ENCODE data around the gene ANKRD44.
A peak's percentile ranks its signal among the peaks of the same experiment; 100 is the strongest.

The ANKRD44 gene

DNA sequence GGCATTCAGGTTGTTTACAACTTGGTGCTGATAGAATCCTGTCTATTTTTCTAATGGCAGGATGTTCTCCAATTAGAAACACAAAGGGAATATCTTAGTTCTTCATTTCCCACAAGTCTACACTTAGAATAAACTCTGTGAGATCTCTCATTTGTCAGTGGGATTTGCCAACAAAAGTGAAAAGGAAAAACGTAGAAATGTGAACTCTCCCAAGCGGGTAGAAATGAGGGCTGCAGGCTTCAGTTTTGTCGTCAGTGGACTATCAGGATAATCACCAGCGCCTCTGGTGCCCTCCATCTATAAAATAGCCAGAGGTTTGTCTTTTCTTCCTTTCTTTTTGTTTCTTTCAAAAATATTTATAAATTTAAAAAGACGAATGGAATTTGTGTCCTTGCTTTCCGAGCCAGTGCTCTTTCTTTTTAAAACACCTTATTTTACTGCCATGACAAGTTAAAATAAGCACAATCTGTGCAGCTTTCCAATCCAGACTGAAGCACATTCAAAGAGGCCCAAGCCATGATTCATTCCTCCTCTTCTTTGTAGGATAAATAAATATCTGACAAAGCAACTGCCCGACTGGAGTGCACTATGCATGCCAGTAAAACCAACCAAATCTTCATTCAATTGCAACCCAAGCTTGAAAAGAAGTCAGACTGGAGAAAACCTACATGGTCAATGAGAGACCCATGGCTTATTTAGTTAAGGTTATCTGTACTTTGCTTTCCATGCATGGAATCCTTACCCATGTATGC is 185.8 kb downstream of the ANKRD44 start:
- no peak for TF ChIP-seq ZFX (IDR thresholded peaks at IDR 0.05; ENCODE audit: borderline replicate concordance)
- TF ChIP-seq, protein P1, sequence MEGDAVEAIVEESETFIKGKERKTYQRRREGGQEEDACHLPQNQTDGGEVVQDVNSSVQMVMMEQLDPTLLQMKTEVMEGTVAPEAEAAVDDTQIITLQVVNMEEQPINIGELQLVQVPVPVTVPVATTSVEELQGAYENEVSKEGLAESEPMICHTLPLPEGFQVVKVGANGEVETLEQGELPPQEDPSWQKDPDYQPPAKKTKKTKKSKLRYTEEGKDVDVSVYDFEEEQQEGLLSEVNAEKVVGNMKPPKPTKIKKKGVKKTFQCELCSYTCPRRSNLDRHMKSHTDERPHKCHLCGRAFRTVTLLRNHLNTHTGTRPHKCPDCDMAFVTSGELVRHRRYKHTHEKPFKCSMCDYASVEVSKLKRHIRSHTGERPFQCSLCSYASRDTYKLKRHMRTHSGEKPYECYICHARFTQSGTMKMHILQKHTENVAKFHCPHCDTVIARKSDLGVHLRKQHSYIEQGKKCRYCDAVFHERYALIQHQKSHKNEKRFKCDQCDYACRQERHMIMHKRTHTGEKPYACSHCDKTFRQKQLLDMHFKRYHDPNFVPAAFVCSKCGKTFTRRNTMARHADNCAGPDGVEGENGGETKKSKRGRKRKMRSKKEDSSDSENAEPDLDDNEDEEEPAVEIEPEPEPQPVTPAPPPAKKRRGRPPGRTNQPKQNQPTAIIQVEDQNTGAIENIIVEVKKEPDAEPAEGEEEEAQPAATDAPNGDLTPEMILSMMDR (IDR thresholded peaks at IDR 0.05) = no peak
- no peak overlapping the region for H3K27ac ChIP-seq

DNA sequence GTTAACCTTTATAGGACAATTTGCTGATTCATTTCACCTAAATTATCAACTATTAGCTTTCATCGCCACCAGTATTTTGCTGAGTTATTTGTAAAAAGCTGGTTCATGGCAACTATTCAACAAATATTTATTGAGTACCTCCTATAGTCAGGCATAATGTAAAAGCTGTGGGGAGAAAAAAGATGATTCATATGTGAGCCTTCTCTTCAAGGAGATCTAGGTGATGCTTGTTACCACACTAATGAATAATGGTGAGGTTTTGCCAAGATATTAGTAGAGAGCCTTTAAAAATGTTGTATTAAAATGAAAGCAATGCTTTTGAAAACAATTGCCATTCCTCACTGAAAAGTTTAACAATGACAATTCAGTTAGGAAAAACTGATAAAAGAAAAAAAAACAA is 187.8 kb downstream of the ANKRD44 start:
- no peak for TF ChIP-seq ZFX (IDR thresholded peaks at IDR 0.05; ENCODE audit: borderline replicate concordance)
- TF ChIP-seq, protein P1 (IDR thresholded peaks at IDR 0.05) = no peak
- no peak overlapping the region for H3K27ac ChIP-seq

DNA sequence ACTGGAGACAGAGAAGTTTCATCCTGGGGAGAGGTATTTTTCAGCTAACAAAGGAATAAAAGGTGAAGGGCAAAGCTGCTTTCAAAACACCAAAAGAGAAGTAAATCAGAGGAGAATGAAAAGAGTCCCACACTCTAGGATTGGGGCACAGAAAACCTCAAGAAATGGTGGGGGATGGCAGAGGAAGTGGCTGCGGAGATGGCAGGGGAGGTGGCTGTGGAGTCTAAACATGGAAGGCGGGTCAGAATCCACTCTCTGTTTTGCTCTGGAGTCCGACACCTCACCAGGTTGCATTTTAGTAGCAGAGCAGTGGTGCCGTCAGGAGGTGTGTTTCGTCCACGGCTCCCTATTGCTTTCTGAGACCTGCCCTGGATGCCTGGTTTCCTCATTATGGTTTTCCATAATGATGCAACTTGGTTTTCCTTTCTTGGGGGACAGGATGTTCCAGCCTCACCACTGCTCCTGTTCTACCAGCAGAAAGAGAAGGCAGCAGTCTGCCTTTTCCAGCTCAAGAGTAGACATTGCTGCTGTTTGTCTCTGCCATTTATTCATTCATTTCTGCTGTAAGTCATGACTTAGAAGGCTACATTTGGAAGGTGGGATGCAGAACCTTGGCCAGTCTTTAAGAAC is 188.7 kb downstream of the ANKRD44 start:
- no peak overlapping the region for H3K27ac ChIP-seq
- TF ChIP-seq, protein P1 (IDR thresholded peaks at IDR 0.05) = no peak
- TF ChIP-seq ZFX (IDR thresholded peaks at IDR 0.05; ENCODE audit: borderline replicate concordance) = no peak

DNA sequence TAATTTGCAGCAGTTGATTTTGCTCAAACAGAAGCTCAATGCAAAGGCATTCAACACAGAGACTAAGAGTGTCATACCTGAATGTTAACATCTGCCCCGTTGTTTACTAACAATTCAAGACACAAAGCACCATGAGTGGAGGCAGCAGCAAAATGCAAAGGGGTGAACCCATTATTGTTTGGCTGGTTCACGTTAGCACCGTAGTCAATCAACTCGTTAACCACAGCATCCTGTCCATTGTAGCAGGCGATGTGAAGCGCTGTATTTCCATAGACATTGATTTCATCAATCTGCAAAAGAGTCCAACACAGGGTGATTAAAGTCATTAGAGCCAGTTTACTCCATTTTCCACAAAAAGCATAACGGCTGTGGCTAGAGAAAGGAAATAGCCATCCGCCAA is 189.3 kb downstream of the ANKRD44 start:
- TF ChIP-seq, protein P1 (IDR thresholded peaks at IDR 0.05) = no peak
- TF ChIP-seq ZFX (IDR thresholded peaks at IDR 0.05; ENCODE audit: borderline replicate concordance) = no peak
- no peak overlapping the region for H3K27ac ChIP-seq

DNA sequence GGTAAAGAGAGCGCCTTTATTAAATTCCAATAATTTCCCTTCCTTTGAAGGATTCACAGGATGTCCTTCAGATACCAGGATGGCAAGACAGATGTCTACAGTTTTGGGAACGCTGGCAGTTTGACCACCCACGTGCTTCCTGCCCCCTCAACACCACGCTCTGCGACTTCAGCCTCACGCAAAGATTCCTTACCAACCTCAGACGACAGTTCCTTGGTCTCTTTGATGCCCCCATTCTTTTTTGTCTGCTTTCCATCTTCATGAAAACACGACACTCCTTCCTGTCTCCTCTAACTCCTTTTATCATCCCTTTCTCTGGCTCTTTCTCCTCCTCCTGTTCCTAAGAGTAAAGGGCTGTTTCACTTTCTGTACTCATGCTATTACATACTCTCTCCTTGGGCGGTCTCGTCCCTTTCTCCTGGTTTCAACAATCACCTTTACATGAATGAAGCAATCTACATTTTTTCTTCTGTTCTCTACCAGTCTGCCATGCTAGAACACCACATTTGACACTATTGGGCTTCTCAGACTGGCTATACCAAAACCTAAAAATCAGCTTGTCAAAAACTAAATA is 194.2 kb downstream of the ANKRD44 start:
- no peak overlapping the region for H3K27ac ChIP-seq
- no peak for TF ChIP-seq ZFX (IDR thresholded peaks at IDR 0.05; ENCODE audit: borderline replicate concordance)
- TF ChIP-seq, protein P1 (IDR thresholded peaks at IDR 0.05) = no peak

DNA sequence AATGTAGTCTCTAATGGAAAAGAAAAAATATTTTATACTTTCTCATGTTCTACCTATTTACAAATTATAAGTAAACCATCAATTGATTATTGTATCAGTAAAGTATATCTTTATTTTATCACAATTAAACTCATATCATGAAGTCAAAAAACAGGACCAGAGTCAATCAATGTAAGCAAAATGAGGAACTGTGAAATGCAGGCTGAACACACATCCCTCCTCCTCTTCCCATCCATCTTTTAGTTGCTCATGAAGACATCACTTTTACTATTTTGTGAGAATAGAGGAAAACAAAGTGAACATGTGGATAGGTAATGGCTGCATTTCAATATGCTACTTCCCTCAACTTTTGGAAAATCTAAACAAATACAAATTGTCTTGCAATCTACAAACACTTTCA is 195.3 kb downstream of the ANKRD44 start:
- H3K27ac ChIP-seq = no peak overlapping the region
- no peak for TF ChIP-seq ZFX (IDR thresholded peaks at IDR 0.05; ENCODE audit: borderline replicate concordance)
- TF ChIP-seq, protein P1 (IDR thresholded peaks at IDR 0.05) = no peak

DNA sequence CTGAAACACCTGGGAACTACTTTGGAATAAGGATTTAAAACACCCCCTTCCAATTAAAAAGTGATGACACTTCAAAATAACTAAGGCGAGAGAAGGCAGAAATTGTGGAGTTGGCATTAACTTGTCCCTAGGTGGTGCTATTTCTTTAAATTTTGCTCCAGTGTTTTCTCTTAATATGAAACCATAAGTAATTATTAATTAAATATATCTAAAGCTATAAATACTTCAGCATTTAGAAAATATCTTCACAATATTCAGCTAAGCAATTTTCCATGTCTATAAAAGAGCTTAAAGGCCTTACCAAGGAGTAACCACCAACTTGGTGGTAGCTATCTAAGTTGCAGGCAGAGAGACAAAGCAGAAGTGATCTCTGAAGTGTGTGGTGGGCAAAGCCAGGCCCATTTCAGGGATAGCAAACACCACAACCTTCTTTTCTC is 197.3 kb downstream of the ANKRD44 start:
- TF ChIP-seq, protein P1 (IDR thresholded peaks at IDR 0.05) = peak; percentile 74
- no peak for TF ChIP-seq ZFX (IDR thresholded peaks at IDR 0.05; ENCODE audit: borderline replicate concordance)
- no peak overlapping the region for H3K27ac ChIP-seq

Data from 22Rv1 (cell line).